WI38 (cell line): Measurements from ENCODE around the gene PDE4D.

Experiments
- H3K4me3 ChIP-seq: 2 replicates; pipeline ENCODE4 v1.5.1; 2011; ENCODE audit warnings: low read depth, mild to moderate bottlenecking, control low read depth, low read length
- CTCF ChIP-seq: IDR thresholded peaks from 2 replicates; pipeline ENCODE4 v1.5.1; 2012; ENCODE audit warnings: low read depth, mild to moderate bottlenecking, control low read depth, low read length

Gene PDE4D

DNA sequence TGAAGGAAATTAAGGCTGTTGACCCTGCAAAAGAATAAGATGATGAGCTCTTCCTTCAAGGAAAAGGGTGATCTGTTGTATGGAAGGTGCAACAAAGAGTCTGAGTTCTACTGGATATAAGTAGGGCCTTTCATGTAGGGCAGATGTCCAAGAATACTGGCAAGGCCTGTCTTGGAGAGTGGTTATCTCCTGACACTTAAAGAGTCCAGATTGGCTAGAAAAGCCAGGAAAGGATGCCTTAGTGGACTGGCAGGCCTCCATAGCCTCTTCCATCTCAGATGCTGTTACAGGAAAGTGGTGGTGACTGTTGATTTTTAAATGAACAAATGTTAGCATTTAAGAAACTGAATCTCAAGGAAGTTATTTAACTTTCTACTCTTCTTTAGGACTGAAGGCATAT, 914.4 kb downstream of the PDE4D start:
- TF ChIP-seq CTCF: no peak
- H3K4me3 ChIP-seq: no peak overlapping the region

- no peak for TF ChIP-seq CTCF
Measured at GRCh38 chr5:58974601-58975000, 918.9 kb downstream of the PDE4D start.

GRCh38 chr5:58974083-58974482, 919.4 kb downstream of the PDE4D start:
- no peak overlapping the region for H3K4me3 ChIP-seq
- no peak for TF ChIP-seq CTCF

More at GRCh38 chr5:58974601-58975000, 918.9 kb downstream of the PDE4D start:
- no peak overlapping the region for H3K4me3 ChIP-seq

- no peak for TF ChIP-seq CTCF
- H3K4me3 ChIP-seq: no peak overlapping the region
Measured at GRCh38 chr5:58972301-58972700, 921.2 kb downstream of the PDE4D start.

DNA sequence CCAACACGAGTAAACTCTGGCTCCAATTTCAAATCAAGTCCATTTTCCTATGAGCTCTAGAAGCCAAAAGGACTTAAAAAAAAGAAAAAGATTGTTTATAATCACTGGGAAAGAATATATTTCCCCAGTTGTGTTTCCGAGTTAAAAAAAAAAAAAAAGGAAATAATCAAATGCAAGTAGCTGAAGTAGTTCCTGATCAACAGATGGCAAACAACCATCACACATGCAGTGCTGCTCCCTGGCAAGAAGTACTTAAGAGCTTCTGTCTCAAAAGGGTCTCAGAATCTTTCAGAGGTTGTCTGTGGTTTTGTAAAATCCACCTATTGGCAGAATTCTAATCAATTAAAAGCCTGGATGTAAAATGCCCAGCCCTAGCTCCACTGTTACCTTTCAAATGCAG, 922.8 kb downstream of the PDE4D start:
- H3K4me3 ChIP-seq: no peak overlapping the region
- TF ChIP-seq CTCF: no peak

GRCh38 chr5:58969795-58970194, 923.7 kb downstream of the PDE4D start:
- TF ChIP-seq CTCF: no peak
- H3K4me3 ChIP-seq: no peak overlapping the region

- no peak overlapping the region for H3K4me3 ChIP-seq
- TF ChIP-seq CTCF: no peak
Measured at GRCh38 chr5:58969253-58969652, 924.3 kb downstream of the PDE4D start.

DNA sequence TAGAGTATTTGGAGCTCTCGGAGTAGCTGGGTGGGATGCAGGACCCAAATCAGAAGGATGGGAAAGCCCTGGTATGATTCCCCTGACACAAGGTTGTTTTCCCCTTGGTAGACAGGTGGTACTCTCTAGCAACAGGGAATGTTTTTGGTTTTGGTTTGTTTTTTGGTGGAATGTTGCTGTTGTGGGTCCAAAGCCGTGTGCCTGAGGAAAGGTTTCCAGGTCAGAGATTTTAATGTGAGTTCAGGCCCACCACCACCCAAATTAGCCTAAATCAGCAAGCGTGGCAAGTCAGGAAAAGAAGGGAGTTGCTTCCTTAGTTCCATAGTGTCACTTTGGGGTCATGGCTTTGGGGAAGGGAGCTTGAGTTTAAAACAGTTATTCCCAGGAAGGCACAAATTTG, 925.2 kb downstream of the PDE4D start:
- no peak overlapping the region for H3K4me3 ChIP-seq
- TF ChIP-seq CTCF: no peak
